IPS-11a (cell line): ENCODE results near the gene UGT1A10.
"Not testable (repeated sequence)": the region's sequence is repeated elsewhere in the genome, so short reads cannot be mapped to it uniquely, and the experiment has no call there.

Experiments used
- H3K4me3 ChIP-seq: one replicate; pipeline ENCODE4 v1.5.1; 2013; ENCODE audit warnings: low read depth, low read length, control low read depth

The UGT1A10 gene

GRCh38 chr2:233636306-233636705 lies at the start of gene UGT1A10:
UGT1A10 (plus strand) TSS chr2:233636448; CDS start chr2:233636523, 75 bp downstream.
- not testable (repeated sequence) for H3K4me3 ChIP-seq

- no peak overlapping the region for H3K4me3 ChIP-seq
Measured at GRCh38 chr2:233588400-233588799, 47.8 kb upstream of the UGT1A10 start.

GRCh38 chr2:233592706-233593105 lies 43.5 kb upstream of the UGT1A10 start:
- not testable (repeated sequence) for H3K4me3 ChIP-seq

GRCh38 chr2:233593201-233593600 lies 43.0 kb upstream of the UGT1A10 start:
- H3K4me3 ChIP-seq: no peak overlapping the region

GRCh38 chr2:233597522-233597921 lies 38.7 kb upstream of the UGT1A10 start:
- no peak overlapping the region for H3K4me3 ChIP-seq

GRCh38 chr2:233598952-233599351 lies 37.3 kb upstream of the UGT1A10 start:
- no peak overlapping the region for H3K4me3 ChIP-seq

GRCh38 chr2:233600386-233600785 lies 35.9 kb upstream of the UGT1A10 start:
- no peak overlapping the region for H3K4me3 ChIP-seq

GRCh38 chr2:233602076-233602475 lies 34.2 kb upstream of the UGT1A10 start:
- no peak overlapping the region for H3K4me3 ChIP-seq

GRCh38 chr2:233603520-233603919 lies 32.7 kb upstream of the UGT1A10 start:
- no peak overlapping the region for H3K4me3 ChIP-seq

- no peak overlapping the region for H3K4me3 ChIP-seq
Measured at GRCh38 chr2:233604826-233605225, 31.4 kb upstream of the UGT1A10 start.

GRCh38 chr2:233605680-233606079 lies 30.6 kb upstream of the UGT1A10 start:
- no peak overlapping the region for H3K4me3 ChIP-seq

- H3K4me3 ChIP-seq: no peak overlapping the region
Measured at GRCh38 chr2:233611284-233611683, 25.0 kb upstream of the UGT1A10 start.

GRCh38 chr2:233617476-233617875 lies 18.8 kb upstream of the UGT1A10 start, which contains the start of gene UGT1A8:
UGT1A8 (plus strand) TSS chr2:233617633; CDS start chr2:233617708, 75 bp downstream.
- not testable (repeated sequence) for H3K4me3 ChIP-seq

- H3K4me3 ChIP-seq: no peak overlapping the region
Measured at GRCh38 chr2:233620204-233620603, 16.0 kb upstream of the UGT1A10 start.

- not testable (repeated sequence) for H3K4me3 ChIP-seq
Measured at GRCh38 chr2:233621863-233622262, 14.4 kb upstream of the UGT1A10 start.

- H3K4me3 ChIP-seq: no peak overlapping the region
Measured at GRCh38 chr2:233627331-233628025, 8.8 kb upstream of the UGT1A10 start.

GRCh38 chr2:233638836-233639235 lies 2.6 kb downstream of the UGT1A10 start:
- no peak overlapping the region for H3K4me3 ChIP-seq

- H3K4me3 ChIP-seq: no peak overlapping the region
Measured at GRCh38 chr2:233639860-233640259, 3.6 kb downstream of the UGT1A10 start.

GRCh38 chr2:233643128-233643527 lies 6.9 kb downstream of the UGT1A10 start:
- H3K4me3 ChIP-seq: no peak overlapping the region

- H3K4me3 ChIP-seq: not testable (repeated sequence)
Measured at GRCh38 chr2:233646033-233646432, 9.8 kb downstream of the UGT1A10 start.

GRCh38 chr2:233650981-233651380 lies 14.7 kb downstream of the UGT1A10 start:
- H3K4me3 ChIP-seq: no peak overlapping the region

GRCh38 chr2:233651430-233651829 lies 15.2 kb downstream of the UGT1A10 start:
- no peak overlapping the region for H3K4me3 ChIP-seq

- H3K4me3 ChIP-seq: no peak overlapping the region
Measured at GRCh38 chr2:233654501-233654900, 18.3 kb downstream of the UGT1A10 start.
